NCI-H2227 (cell line): ENCODE results near the gene TNFRSF8.
"Not testable (repeated sequence)": the region's sequence is repeated elsewhere in the genome, so short reads cannot be mapped to it uniquely, and the experiment has no call there.

Source experiments
- DNase-seq: peaks from one replicate; lab custom pipeline; 2025; ENCODE audit not compliant: unreplicated experiment; lab: John Stamatoyannopoulos, UW

TNFRSF8 gene

DNA sequence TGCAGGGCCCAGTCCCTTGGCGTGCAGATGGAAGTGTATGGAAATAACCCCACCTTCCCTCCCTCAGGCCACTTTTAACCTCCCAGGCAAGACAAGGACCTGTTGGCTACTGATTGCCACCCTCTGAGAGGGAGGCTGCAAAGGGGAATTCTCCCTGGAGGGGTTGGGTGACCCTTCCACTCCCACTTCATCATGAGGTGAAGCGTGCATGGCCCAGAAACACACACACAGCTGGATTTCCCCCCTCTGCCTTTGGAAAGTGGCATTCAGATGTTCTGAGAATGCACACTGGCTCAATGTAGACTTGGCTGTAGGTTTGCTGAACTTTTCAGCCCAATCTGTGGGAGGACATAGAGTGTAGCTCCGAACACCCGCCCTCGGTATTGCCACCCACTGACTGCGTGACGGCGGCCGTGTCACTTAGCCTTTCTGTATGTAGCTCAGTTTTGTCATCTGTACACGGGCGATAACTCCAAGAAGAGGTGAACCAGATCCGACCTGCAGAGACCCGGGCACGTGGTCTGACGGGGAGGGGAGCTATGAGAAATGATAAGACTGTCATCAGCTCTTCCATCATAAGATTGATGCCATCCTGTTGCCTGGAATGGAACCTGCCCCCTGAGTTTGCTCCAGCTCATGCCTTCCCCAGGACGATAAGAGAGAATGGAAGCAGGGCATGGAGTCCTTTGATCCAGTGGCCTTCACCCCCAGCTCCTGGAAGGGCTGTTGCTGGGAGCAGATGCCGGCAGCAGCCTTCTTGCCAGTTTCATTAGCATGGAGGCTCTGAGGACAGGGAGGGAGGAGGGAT is 24.5 kb upstream of the TNFRSF8 start:
- DNase-seq, result no peak

DNA sequence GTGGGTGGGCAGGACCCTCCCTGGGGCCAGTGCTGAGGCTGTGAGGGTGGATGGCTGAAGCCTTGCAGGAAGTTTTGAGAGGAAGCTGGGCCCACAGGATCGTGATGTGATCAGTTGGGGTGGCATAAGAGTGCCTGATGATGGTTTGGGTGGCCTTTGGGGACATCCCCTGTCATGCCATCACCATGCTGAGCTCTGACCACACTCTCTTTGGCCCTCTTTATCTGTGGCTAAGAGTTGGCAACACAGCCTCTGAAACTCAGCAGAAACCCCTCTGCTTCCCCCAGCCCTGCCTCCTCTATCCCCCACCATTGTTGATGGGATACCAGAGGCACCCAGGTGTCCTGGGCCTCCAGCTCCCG is 24.0 kb upstream of the TNFRSF8 start:
- no peak for DNase-seq

DNA sequence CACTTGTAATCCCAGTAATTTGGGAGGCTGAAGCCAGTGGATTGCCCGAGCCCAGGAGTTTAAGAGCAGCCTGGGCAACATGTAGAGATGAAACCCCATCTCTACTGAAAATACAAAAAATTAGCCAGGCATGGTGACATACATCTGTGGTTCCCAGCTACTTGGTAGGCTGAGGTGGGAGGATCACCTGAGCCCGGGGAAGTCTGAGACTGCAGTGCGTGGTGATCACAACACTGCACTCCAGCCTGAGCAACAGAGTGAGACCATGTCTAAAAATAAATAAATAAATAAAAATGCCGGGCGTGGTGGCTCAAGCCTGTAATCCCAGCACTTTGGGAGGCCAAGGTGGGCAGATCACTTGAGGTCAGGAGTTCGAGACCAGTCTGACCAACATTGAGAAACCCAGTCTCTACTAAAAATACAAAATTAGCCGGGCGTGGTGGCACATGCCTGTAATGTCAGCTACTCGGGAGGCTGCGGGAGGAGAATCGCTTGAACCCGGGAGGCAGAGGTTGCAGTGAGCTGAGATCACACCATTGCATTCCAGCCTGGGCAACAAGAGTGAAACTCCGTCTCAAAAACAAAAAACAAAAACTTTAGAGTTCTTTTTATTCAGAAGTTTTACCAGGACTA is 23.2 kb upstream of the TNFRSF8 start:
- DNase-seq, result not testable (repeated sequence)

DNA sequence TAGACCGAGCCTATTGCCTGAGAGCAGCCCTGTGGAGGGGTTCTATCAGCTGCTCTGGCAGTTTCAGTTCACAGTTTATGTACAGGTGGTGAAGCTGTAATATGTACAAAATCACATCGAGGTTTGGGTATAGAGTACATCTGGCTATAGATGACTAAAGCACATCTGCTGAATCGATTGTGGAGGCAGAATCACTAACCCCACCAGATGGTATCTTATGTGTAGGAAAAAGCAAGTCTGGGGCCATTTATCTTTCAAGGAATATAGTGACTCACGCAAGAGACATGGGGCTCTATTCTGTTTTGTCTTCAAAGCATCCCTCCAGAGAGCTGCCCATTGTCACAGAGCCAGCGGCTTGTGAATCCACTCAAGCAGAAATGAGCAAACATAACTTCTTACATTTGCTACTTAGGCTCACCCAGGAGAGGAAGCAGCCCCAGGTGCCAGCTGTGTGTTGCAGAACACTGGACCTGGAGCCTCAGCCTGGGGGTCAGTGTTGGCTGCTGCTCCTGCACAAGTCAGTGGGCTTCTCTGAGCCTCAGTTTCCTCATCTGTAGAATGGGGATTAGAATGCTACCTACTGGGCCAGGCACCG is 22.5 kb upstream of the TNFRSF8 start:
- no peak for DNase-seq

DNA sequence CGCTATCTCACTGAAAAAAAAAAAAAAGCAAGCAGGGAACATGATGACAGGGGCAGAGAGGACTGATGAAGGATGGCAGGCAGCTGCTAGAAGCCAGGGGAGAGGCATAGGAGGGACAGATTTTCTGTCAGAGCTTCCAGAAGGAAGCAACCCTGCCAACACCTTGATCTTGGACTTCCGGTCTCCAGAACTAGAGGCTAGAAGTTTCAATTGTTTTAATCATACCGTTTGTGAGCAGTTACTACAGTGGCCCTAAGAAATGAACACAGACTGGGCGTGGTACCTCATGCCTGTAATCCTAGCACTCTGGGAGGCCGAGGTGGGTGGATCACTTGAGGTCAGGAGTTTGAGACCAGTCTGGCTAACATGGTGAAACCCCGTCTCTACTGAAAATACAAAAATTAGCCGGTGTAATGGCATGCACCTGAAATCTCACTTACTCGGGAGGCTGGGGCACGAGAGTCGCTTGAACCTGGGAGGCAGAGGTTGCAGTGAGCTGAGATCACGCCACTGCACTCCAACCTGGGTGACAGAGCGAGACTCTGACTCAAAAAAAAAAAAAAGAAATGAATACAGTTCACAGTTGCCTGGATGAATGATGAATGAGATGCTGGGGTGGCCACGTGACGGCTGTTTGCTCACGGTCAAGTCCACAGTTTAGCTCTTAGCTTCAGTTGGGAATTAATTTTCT is 18.8 kb upstream of the TNFRSF8 start:
- not testable (repeated sequence) for DNase-seq

DNA sequence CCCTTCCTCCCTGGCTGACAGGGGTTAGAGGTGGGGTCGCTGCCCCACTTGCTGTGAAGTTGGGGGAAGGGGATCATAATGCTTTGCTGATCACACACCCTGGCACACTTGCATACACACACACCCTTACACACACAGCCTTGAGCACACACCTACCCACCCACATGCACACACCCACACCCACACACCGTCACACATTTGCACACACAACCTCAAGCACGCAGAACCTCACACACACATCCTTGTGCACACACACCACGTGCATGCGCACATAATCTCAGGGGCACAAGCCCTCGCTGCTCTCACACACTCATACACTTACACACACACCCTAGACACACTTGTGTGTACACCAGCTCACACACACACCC is 16.4 kb upstream of the TNFRSF8 start:
- no peak for DNase-seq

DNA sequence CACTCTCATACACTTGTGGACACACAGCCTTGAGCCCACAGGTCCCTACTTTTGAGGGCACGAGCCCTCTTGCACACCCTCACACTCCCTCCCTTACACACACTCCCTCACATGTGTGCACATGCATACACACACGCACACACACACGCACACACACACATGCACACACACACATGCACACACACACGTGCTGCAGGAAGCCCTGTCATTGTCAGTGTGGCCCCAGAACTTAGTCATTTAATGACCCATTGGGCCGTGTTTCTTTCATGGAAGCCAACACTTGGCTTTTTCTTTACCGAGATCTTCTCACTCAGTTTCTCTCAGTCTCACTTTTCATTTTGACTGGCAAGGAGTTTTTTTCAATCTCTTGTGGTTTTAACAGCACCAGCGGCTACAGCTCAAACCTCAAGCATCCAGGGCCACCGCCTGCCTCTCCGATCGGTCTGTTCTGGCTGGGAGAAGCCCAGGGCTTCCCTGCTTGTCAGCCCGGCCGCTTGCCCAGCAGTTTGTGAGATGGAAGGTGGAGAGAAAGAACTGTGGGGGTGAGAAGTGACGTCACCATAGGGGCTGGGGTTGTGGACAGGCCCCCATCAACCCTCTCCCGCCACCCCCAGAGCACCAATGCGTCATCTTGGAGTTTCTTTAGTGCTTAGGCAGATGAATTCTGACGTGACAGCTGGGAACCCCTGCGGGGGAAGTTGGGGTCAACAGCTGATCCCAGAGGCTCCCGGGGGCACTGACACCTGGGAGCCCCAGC is 15.8 kb upstream of the TNFRSF8 start:
- no peak for DNase-seq

DNA sequence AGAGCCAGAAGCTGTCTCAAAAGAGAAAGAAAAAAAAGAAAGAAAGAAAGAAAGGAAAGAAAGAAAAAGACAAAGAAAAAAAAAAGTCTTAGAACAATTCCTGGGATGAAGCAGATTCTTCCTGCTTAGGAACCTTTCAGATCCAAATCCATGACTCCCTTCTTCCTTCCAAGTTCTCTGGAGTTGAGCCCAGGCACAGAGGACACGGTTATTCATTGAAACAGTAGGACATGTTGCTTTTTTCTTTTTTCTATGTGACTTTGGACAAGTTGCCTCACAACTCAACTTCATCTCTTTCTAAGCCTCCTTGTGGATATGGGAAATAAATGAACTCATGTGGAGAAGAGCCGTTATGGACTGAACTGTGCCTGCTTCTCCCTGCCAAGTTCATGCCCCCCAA is 14.7 kb upstream of the TNFRSF8 start:
- no peak for DNase-seq

DNA sequence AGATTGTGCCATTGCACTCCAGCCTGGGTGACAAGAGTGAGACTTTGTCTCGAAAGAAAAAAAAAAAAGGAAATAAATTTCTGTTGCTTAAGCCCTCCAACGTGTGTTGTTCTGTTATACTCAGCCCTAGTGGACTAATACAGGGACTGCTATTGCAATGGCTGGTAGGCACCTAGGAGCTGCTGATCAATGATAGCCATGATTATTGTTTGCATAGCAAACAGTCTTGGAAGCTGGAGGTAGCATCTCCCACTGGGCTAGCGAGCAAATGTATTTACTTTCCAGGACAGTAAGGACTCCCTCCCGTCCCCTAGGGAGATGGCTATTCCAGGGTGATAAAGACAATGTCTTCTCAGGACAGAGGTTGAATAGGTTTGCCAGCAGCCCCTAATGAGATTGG is 13.5 kb upstream of the TNFRSF8 start:
- DNase-seq, result no peak

DNA sequence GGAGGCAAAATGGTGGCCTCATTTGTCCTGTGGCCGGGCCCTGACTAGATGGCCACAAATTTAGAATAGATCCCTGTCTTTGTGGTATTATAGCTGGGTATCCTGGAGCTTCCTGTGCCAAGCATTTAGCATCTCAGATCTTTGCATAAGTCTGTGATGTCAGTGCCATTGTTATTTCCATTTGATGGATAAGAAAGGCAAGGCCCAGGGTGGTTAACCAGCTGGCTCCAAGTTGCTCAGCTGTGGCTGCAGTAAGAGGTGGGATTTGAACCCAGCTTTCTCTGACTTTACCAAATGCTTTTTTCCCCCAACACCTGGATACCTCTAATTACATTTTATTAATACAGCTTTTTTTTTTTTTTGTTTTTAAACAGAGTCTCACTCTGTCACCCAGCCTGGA is 11.7 kb upstream of the TNFRSF8 start:
- no peak for DNase-seq

DNA sequence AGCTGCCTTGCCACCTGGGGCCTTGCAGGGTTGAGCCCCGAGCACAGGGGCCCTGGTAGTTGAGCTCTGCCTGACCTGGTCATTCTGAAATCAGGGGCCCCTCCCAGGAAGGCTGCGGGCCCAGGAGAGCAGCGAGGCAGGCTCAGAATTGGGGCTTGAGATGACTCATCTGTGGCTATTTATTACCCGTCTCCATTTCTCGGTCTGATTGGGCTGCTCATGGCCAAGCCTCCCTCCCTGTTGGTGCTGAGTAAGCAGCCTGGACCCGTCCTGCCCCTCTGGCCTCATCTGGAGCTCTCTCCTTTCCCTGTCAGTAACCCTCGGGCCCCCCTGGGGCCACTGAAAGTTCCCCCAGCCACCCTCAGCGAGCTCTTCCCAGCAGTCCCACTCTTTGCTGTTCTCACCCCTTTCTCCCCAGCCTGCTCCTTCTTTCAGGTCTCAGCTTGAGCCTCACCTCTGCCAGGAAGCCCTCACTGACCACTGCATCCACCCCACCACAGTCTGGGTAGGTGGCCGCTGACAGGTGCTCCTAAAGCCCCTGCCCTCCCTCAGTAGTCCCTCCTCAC is 11.0 kb upstream of the TNFRSF8 start:
- DNase-seq, result no peak

DNA sequence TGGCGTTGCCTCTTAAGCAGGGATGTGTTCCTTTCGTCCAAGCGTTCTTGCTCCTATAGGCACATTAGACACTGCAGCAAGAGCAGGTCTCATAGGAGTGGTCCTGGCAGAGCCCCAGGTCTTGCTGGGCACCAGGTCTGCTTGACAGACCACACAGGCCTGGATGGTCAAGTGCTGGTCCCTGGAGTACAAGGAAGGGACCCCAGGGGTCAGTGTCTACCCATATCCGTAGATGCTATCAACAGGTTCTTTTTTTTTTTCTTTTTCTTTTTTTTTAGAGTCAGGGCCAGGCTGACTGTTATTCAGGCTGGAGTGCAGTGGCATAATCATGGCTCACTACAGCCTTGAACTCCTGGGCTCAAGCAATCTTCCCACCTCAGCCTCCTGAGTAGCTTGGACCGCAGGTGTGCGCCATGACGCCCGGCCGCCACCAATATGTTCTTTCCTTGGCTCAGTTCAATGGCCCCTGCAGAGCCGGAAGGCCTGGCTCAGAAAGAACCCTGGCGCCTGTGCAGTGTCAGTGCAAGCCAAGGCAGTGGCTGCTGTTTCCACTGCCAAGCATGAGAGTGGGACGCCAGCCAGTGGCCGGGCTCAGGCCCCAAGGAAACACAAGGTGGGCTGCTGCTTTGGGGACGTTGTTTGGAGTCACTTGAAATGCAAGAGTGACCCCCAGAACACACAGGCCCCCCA is 10.0 kb upstream of the TNFRSF8 start:
- peak; percentile 14 for DNase-seq

DNA sequence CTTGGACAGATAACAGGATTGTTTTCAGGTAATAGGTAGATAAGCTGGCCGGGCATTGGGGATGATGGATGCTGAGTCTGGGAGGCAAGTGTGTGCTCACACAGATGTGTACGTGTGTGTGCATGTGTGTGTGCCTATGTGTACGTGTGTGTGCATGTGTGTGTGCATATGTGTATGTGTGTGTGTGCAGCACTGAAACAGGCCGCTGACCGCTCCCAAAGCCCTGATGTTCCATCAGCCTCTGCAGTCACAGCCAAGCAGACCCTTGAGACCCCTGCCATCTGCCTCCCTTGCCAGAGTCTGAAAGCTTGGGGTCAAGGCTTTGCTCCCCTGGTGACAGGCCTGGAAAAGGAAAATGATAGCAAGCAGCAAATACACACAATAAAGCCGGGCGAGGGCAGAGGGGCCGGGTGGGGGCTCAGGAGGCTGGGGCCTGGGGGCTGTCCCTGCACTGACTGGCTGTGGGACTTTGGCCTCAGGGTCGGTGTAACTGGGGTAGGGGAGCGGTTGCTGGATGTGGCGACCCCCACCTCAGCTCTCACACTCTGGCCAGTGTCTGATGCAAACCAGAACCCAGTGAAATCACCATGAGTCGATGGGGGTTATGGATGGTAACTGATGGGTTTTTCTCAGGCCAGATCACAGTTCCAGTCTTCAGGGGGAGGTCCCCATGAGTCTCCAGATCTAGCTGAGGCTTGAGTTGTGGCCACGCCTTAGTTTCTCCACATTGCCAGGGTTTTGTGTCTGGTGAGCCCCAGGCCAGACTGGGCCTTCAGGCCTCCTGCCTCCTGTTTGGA is 9.2 kb upstream of the TNFRSF8 start:
- DNase-seq, result no peak

DNA sequence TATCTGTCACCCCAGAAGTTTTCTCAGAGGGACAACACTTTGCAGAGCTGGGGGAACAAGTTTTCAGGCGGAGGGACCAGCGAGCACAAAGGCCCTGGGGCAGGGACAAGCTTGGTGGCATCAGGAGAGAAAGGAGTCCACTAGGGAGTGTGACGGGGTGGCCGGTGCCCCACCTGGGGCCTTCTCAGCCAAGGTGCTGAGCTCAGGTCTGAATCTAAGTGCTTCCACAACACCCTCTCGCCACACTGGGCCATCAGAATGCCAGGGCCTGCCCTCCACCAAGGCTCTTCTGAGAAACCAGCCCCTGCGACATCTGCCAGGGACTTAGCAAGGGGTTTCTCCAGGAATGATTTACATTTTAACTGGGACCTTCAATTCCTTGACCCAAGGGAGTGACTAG is 7.8 kb upstream of the TNFRSF8 start:
- no peak for DNase-seq

DNA sequence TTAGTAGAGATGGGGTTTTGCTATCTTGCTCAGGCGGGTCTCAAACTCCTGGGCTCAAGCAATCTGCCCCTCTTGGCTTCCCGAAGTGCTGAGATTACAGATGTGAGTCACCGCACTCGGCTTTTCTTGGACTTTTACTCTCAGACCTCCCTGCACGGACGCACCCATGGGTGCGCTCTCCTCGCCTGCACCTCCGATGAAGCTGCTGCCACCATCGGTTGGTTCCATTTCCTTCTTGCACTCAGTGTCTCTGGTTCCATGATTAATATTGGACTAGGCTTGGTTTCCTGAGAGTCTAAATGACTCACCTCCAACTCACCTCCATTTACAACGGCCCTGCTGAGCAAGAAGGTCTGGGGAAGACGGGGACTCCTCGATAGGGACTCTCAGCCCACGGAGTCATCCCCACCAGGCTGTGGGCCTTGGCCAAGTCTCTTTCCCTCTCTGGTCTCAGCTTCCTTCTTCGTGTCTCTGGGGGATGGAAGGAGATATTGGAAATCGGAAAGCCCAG is 6.7 kb upstream of the TNFRSF8 start:
- DNase-seq, result no peak

DNA sequence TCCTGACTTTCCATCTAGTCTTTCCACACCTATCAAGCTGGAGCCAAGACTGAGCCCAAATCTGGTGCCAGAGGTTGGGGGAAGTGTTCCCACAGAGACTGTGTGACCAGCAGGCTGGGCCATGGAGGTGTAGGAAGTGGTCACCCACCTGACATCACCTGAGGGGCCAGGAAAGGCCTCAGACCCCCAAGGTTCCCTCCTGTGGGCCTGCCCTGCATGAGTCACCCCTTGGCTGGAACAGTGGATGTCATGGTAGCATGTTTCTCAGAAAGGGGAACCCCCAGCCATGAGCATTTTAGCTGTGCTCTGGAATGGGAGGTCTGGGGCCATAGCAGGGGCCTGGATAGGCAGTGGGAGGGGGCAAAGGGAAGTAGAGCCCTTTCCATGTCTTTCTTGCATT is 5.7 kb upstream of the TNFRSF8 start:
- DNase-seq, result no peak

DNA sequence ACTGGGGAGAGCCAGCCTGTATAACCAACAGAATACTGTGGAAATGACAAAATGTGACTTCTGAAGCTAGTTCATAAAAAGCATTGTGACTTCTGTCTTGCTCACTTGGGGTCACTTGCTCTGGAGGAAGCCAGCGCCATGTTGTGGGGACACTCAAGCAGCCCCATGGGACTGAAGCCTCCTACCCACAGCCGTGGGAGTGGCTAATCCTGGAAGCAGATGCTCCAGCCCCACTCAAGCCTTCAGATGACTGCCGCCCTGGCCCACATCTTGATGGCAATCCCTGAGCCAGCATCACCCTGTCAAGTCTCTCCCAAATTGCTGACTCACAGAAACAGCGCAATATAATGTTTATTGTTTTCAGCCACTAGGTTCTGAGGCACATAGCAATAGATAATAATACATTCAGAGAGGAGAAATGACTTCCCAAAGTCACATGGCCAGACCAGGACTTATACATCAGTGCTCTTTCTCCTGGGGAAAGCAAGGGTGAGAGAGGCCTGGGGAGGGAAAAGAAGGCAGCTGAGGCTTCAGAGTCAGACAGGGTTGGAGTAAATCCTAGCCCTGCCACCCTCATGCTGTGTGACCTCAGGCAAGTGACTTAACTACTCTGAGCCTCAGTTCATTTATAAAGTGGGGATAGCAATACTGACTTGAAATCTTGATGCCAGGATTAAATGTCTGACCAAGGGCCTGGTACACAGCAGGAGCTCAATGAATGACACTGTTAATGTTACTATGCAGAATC is 5.0 kb upstream of the TNFRSF8 start:
- DNase-seq, result no peak

DNA sequence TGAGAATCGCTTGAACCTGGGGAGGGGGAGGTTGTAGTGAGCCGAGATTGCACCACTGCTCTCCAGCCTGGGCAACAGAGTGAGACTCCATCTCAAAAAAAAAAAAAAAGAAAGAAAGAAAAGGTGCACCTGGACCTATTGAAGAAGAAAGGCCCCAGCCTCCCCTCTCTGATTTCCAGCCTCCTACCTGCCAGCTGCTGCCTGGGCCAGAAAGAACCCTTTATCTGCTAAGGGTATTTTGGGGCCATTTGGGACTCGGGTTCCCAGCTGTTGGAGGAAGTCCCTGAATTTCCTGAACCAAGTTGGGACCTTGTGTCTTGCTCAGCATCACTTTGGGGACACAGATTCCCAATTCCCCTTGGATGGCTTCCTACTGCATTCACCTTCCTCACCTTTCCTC is 3.9 kb upstream of the TNFRSF8 start:
- no peak for DNase-seq
